Pancreas (tissue), 10 donors: ENCODE results near the gene PIK3CA. TPM values are rescaled to one million over a fixed set of nuclear protein-coding genes. Genes with fewer than 3 reads are reported as not detected.

Experiments used
- ATAC-seq, 4 donors: fragments of 200-7000 bp; cut with Tn5 transposase; one replicate each; pipeline versions ENCODE4 v1.8.0 to v1.9.1; 2020; ENCODE audit warnings: mild to moderate bottlenecking in 4 of 4, moderate library complexity in 4 of 4
- DNase-seq, 6 donors: peaks; one replicate each; pipeline ENCODE4 v3.0.0-alpha.2; 2020
- FAIRE-seq: peaks from 2 replicates; lab custom pipeline; 2012; peaks lifted over from hg19 to GRCh38; lab: Jason Lieb, UNC
- H3K27ac ChIP-seq, 4 donors: fragments of 200-600 bp; sonication (generic); 1 replicate in 3 of 4; 2 replicates in 1 of 4; pipeline versions ENCODE4 v1.5.0 to v1.8.0; 2020
- H3K27me3 ChIP-seq, 4 donors: fragments of 200-600 bp; one replicate each; pipeline ENCODE4 v1.8.0; 2021
- H3K36me3 ChIP-seq, 3 donors: fragments of 200-600 bp; sonication (generic) in 1 of 3; one replicate each; pipeline versions ENCODE4 v1.5.0 to v1.8.0; 2020 to 2021
- H3K4me1 ChIP-seq, 3 donors: fragments of 200-600 bp; one replicate each; pipeline ENCODE4 v1.8.0; 2021
- H3K4me3 ChIP-seq, 4 donors: fragments of 200-600 bp; sonication (generic) in 2 of 4; one replicate each; pipeline versions ENCODE4 v1.5.0 to v1.8.0; 2020 to 2021
- H3K9me3 ChIP-seq, 4 donors: fragments of 200-600 bp; one replicate each; pipeline ENCODE4 v1.8.0; 2021
- CTCF ChIP-seq, 4 donors: fragments of 200-600 bp; sonication (generic) in 3 of 4; IDR thresholded peaks; one replicate each; pipeline versions ENCODE4 v1.5.0 to v1.8.0; 2021; ENCODE audit warnings: antibody characterized with exemption in 4 of 4
- WGBS, 2 donors: extraction: QIAGEN DNeasy Blood & Tissue Kit; methylation state at CpG; one replicate each; pipeline ENCODE4 v1.1.7; 2013; 5-methylcytosine and 5-hydroxymethylcytosine counted together
- intact Hi-C, 3 donors: fragments of 100-400 bp; cut with DNase I; formaldehyde crosslinking; loops; one replicate each; pipeline versions ENCODE4 v1.11.1 to v1.14.2; 2022
- polyA plus RNA-seq, 2 donors: library from polyadenylated mRNA; stranded (reverse); fragments of 200-250 nt; gene quantifications; one replicate each; pipeline ENCODE4 v1.2.3, GENCODE V29; 2013
- total RNA-seq, 6 donors: library from RNA; stranded (reverse); fragmentation: NEBNext Ultra II Directional in 4 of 6; extraction: Animal tissue kit (Norgen Biotek cat#: 25700) in 4 of 6; gene quantifications; one replicate each; pipeline versions ENCODE4 v1.2.1 to v1.2.4, GENCODE V29; 2021 to 2023
- donor health status: healthy with polysubstance abuse.
- donor health status: DM: no; HTN: no; CAD: no; lungs with moderate emphysema.
- donor health status: DM: no; HTN: no; CAD: no.
- donor health status: control.
- donor health status: control.
- donor health status: Bipolar disorder and iron deficiency.
- donor health status: DM: yes; HTN: yes; CAD: no.
- donor health status: DM: no; HTN: no; CAD: no.
- donor health status: DM: no; HTN: no; CAD: no.
- donor health status: DM: yes; HTN: yes; CAD: no.

PIK3CA gene
- total and polyA plus RNA-seq, 8 donors: 1.6 to 15.6 (median 6.4) TPM

GRCh38 chr3:179278932-179279693 is 131.0 kb downstream of the PIK3CA start:
- H3K36me3 ChIP-seq: no peaks in the 10 kb centered on the region
- H3K27ac ChIP-seq: no peak overlapping the region
- WGBS, 2 donors: 57 to 63% methylated on average over 4 of the region's 4 CpGs
- FAIRE-seq (no peak), DNase-seq (no peak), ATAC-seq (no peak)
- H3K27me3 ChIP-seq: no peaks in the 10 kb centered on the region
- no peak for TF ChIP-seq CTCF (IDR thresholded peaks at IDR 0.05)
- intact Hi-C loops: no loop called here
- no peaks in the 10 kb centered on the region for H3K9me3 ChIP-seq
- no peak overlapping the region for H3K4me3 ChIP-seq
- H3K4me1 ChIP-seq: no peaks in the 10 kb centered on the region

GRCh38 chr3:179279837-179280236 is 131.7 kb downstream of the PIK3CA start:
- DNase-seq (no peak), ATAC-seq (no peak), FAIRE-seq (no peak)
- intact Hi-C loops: no loop called here
- Histone ChIP-seq H3K27me3 (no peaks in the 10 kb centered on the region), H3K4me1 (no peaks in the 10 kb centered on the region), H3K4me3 (no peak overlapping the region), H3K27ac (no peak overlapping the region), H3K9me3 (no peaks in the 10 kb centered on the region), H3K36me3 (no peaks in the 10 kb centered on the region)
- WGBS, 2 donors: 87 to 97% methylated on average over 1 of the region's 1 CpG
- no peak for TF ChIP-seq CTCF (IDR thresholded peaks at IDR 0.05)

- no peak for TF ChIP-seq CTCF (IDR thresholded peaks at IDR 0.05)
- 80 to 90% methylated on average over 2 to 3 of the region's 3 CpGs for WGBS, 2 donors
- intact Hi-C loops: no loop called here
- Histone ChIP-seq H3K4me1 (no peaks in the 10 kb centered on the region), H3K4me3 (no peak overlapping the region), H3K27me3 (no peaks in the 10 kb centered on the region), H3K27ac (no peak overlapping the region), H3K9me3 (no peaks in the 10 kb centered on the region), H3K36me3 (no peaks in the 10 kb centered on the region)
- no peak for FAIRE-seq
- no peak for ATAC-seq
- DNase-seq: no peak
Observed at GRCh38 chr3:179281825-179282224, 133.7 kb downstream of the PIK3CA start.

GRCh38 chr3:179286331-179286730 is 138.2 kb downstream of the PIK3CA start:
- no peaks in the 10 kb centered on the region for H3K9me3 ChIP-seq
- 86 to 87% methylated on average over 6 of the region's 6 CpGs for WGBS, 2 donors
- FAIRE-seq (no peak), DNase-seq (no peak), ATAC-seq (no peak)
- H3K4me3 ChIP-seq: no peak overlapping the region
- no peaks in the 10 kb centered on the region for H3K27me3 ChIP-seq
- intact Hi-C loops: no loop called here
- TF ChIP-seq CTCF (IDR thresholded peaks at IDR 0.05): no peak
- H3K36me3 ChIP-seq: no peaks in the 10 kb centered on the region
- H3K4me1 ChIP-seq: no peaks in the 10 kb centered on the region
- no peak overlapping the region for H3K27ac ChIP-seq

GRCh38 chr3:179288845-179289244 is 140.7 kb downstream of the PIK3CA start:
- no peaks in the 10 kb centered on the region for H3K9me3 ChIP-seq
- TF ChIP-seq CTCF (IDR thresholded peaks at IDR 0.05): no peak
- H3K27ac ChIP-seq: no peak overlapping the region
- H3K4me1 ChIP-seq: no peaks in the 10 kb centered on the region
- H3K4me3 ChIP-seq: no peak overlapping the region
- no peaks in the 10 kb centered on the region for H3K27me3 ChIP-seq
- no peaks in the 10 kb centered on the region for H3K36me3 ChIP-seq
- intact Hi-C loops: no loop called here
- DNase-seq (no peak), FAIRE-seq (no peak), ATAC-seq (no peak)
- WGBS, 2 donors: 48 to 59% methylated on average over 4 of the region's 4 CpGs
